ENCODE results near the gene FLT3. TPM values are rescaled to one million over a fixed set of nuclear protein-coding genes. Genes with fewer than 3 reads are reported as not detected.

Gene FLT3
- total and polyA plus RNA-seq, 9 of the 15 experiments (the other 6 are each of a cell fraction or from before 2014, with no cell fraction given): not detected

GRCh38 chr13:28138756-28139470, 38.5 kb upstream of the FLT3 start (continued):
- TF ChIP-seq NR2C2 (CRISPR knock-in tag; IDR thresholded peaks at IDR 0.05) (no peak), NR2C2 (tag; IDR thresholded peaks at IDR 0.05) (peak; percentile 25; the same call in 1 of the 2 replicates), ZNF780A (CRISPR knock-in tag; IDR thresholded peaks at IDR 0.05) (no peak), MAZ (CRISPR knock-in tag; conservative IDR thresholded peaks at IDR 0.05 in 1 of 2, IDR thresholded peaks at IDR 0.05 in 1 of 2) (0 out of 4 replicates have a peak, but pooled peaks of 1 of the 2 experiments have one; percentile 10), ZNF830 (CRISPR knock-in tag; IDR thresholded peaks at IDR 0.05) (0 out of 2 replicates have a peak, but pooled peaks have one; percentile 28), HLTF (IDR thresholded peaks at IDR 0.05) (no peak), MYC (IDR thresholded peaks at IDR 0.05; ENCODE audit: low read depth, low read length) (peak; percentile 72), MYC (CRISPR knock-in tag; IDR thresholded peaks at IDR 0.05; ENCODE audit: borderline replicate concordance, low read depth) (no peak), CBX1 (IDR thresholded peaks at IDR 0.05; ENCODE audit: low read depth) (0 out of 2 replicates have a peak, but pooled peaks have one; percentile 23), FIP1L1 (IDR thresholded peaks at IDR 0.05; ENCODE audit: low read depth, low read length, poor library complexity, severe bottlenecking) (peak; percentile 33), ZBTB8A (IDR thresholded peaks at IDR 0.05; ENCODE audit: partially characterized antibody) (no peak), TRIM24 (IDR thresholded peaks at IDR 0.05) (0 out of 4 replicates have a peak, but pooled peaks of 1 of the 2 experiments have one; percentile 19), U2AF1 (optimal IDR thresholded peaks at IDR 0.05; ENCODE audit: low read depth, low read length) (no peak)
- TF ChIP-seq, protein P1, sequence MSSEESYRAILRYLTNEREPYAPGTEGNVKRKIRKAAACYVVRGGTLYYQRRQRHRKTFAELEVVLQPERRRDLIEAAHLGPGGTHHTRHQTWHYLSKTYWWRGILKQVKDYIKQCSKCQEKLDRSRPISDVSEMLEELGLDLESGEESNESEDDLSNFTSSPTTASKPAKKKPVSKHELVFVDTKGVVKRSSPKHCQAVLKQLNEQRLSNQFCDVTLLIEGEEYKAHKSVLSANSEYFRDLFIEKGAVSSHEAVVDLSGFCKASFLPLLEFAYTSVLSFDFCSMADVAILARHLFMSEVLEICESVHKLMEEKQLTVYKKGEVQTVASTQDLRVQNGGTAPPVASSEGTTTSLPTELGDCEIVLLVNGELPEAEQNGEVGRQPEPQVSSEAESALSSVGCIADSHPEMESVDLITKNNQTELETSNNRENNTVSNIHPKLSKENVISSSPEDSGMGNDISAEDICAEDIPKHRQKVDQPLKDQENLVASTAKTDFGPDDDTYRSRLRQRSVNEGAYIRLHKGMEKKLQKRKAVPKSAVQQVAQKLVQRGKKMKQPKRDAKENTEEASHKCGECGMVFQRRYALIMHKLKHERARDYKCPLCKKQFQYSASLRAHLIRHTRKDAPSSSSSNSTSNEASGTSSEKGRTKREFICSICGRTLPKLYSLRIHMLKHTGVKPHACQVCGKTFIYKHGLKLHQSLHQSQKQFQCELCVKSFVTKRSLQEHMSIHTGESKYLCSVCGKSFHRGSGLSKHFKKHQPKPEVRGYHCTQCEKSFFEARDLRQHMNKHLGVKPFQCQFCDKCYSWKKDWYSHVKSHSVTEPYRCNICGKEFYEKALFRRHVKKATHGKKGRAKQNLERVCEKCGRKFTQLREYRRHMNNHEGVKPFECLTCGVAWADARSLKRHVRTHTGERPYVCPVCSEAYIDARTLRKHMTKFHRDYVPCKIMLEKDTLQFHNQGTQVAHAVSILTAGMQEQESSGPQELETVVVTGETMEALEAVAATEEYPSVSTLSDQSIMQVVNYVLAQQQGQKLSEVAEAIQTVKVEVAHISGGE (CRISPR knock-in tag; IDR thresholded peaks at IDR 0.05): peak in 1 of 3 experiments; percentile 63; a peak in 2 of 6 replicates

Data from K562 (cell line).